ENCODE data around the gene COPA. TPM values are rescaled to one million over a fixed set of nuclear protein-coding genes. Genes with fewer than 3 reads are reported as not detected.

Gene COPA
- total RNA-seq, 4 donors from 2014 or later: 140 to 186 (median 150) TPM

- no peak for TF ChIP-seq CTCF (IDR thresholded peaks at IDR 0.05; ENCODE audit: low read depth)
These were observed 42.9 kb downstream of the COPA start for GRCh38 chr1:160300173-160300572.

GRCh38 chr1:160296036-160296435 lies 47.0 kb downstream of the COPA start:
- no peak for TF ChIP-seq CTCF (IDR thresholded peaks at IDR 0.05; ENCODE audit: low read depth)

DNA sequence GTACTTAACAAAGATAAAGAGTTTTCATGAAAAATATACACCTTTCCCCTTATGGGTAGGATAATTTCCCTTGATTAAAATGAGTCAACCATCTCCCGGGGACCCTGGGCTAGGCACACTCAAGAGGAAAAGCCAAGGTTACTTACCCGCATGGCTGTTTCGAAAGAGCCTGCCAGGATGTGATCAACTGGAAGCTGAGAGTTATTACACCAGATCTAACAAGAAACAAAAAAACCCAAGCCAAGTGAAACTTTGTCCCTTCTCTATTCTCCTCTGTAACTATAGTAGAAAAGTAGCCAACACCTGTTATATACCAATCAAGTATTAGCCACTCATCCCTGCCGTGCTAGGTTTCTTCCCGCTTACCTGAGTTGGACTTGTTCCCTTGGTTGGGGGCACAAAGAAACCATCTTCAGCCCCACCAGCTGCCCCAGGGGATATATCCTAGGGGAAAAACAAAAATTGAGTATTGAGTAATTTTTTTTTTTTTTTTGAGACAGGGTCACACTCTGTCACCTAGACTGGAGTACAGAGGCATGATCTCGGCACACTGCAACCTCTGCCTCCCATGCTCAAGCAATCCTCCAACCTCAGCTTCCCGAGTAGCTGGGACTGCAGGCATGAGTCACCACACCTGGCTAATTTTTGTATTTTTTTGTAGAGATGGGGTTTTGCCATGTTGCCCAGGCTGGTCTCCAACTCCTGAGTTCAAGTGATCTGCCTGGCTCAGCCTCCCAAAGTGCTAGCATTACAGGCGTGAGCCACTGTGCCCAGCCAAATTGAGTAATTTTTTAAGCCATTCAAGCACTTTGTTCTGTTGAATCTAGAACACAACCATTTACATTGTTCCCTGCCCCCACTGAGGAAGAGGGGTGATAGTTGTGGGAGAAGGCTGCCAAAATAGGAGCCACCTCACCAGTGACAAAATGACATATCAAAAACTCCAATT lies 49.8 kb downstream of the COPA start:
- TF ChIP-seq CTCF (IDR thresholded peaks at IDR 0.05; ENCODE audit: low read depth): no peak

- TF ChIP-seq CTCF (IDR thresholded peaks at IDR 0.05; ENCODE audit: low read depth): no peak
These were observed 51.5 kb downstream of the COPA start for GRCh38 chr1:160291248-160292220.

DNA sequence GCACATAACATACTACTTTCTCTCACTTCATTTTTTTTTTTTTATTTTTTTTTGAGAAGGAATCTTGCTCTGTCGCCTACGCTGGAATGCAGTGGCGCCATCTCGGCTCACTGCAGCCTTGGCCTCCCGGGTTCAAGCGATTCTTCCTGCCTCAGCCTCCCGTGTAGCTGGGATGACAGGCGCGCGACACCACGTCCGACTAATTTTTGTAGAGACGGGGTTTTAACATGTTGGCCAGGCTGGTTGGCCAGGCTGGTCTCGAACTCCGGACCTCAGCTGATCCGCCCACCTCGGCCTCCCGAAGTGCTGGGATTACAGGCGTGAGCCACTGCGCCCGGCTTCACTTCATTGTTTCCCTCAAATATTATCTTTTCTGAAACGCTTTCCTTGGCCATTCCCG lies 57.5 kb downstream of the COPA start:
- no peak for TF ChIP-seq CTCF (IDR thresholded peaks at IDR 0.05; ENCODE audit: low read depth)

DNA sequence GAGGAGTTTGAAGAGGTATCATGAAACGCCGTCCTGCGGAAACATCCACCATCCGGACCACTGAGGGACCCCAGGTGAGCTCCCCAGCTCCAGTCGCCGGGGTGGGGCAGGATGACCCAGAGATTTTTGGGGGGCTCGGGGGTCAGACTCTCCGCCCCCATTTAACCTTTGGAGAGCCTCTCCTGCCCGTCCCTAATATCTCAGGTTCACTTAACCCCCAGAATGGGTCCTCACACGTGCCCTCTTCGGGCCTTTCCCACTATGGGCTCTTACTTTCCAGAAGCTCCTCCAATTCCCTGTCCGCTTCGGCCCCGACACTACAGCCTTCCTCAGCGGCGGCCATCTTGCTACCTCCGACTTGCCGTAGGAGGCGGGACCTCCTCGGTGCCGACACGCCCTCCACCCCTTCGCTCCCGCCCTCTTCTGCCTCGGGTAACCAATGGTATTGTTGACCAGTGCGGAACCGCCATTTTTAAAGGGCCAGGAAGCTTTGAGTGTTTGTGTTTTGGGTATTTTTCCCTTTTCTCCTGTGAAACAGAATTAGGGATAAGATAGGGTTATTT lies 58.2 kb downstream of the COPA start, which contains the start of gene PEX19:
Gene PEX19, minus strand, starts transcription at position 352 of the 563 bp plus-strand sequence. Its CDS starts 9 bp downstream, at position 343.
- no peak for TF ChIP-seq CTCF (IDR thresholded peaks at IDR 0.05; ENCODE audit: low read depth)

Measured in subcutaneous adipose tissue (tissue), 4 donors.